ENCODE measurements around the gene CFAP61.

The CFAP61 gene

GRCh38 chr20:20037960-20038359 is 14.4 kb upstream of the CFAP61 start:
- DNase-seq = no peak

DNA sequence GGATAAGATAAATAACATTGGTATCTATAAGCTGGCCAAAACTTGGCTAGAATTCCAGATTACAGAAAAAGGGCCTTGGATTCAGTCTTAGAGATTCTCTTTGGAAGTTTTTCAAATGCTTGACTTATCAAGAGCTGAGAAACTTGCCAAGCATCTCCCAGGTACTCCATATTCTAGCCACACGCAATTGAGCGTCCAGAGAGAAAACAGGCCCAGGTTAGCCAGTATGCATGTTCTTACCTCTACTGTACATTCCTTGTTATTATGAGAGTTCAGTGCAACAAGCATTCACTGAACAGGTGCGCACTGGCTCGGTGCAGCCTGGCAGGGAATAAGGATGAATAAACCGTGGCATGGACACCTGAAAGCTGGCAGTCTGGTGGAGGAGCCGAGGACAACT is 13.7 kb upstream of the CFAP61 start:
- no peak for DNase-seq

- DNase-seq = no peak
Measured at GRCh38 chr20:20039752-20040387, 12.5 kb upstream of the CFAP61 start.

DNA sequence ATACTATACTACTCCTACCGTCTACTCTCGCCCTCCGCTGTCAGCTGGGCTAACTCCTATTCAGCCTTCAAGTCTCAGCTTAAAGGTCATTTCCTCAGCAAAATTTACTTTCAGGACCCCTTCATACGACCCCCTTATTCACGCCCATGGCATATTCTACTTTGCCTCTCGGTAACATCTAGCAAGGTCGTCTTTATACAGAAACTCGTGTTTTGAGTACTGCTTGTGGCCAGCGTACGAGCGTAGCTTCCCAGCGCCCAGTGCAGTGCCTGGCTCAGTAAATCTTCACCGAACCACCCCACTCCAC is 612 bp upstream of the CFAP61 start:
- DNase-seq = no peak

GRCh38 chr20:20060234-20060998 is 8.1 kb downstream of the CFAP61 start:
- no peak for DNase-seq

DNA sequence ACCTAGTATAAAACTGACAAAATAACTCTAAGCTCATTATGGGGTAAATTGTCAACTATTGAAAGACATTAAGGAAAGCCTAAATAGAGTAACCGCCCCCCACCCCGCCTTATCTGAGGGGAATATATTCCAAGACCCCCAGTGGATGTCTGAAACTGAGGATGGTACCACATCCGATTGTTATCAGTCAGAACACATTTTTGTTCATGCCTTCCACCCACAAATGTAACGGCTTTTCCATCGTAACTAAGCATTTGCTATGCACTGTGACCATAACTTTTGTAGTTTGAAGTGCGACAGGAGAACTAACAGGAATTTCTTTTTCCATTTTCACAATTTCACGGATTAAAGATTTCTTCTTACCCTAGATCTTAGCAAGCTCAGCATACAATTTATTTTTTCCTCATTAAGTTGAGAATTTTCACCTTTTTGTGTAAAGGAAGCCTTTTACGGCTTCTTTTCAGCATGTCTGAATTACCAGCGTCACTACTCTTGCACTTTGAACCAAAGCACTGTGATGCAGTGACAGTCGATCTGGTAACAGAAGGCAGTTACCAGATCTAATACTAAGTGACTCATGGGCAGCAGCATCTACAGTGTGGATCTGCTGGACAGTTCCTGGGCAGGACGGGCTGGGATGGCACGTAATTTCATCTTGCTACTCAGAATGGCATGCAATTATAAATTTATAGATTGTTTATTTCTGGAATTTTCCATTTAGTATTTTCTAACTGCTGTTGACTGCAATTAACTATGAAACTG is 11.8 kb downstream of the CFAP61 start:
- DNase-seq = no peak

- DNase-seq = no peak
Measured at GRCh38 chr20:20065361-20065760, 13.0 kb downstream of the CFAP61 start.

DNA sequence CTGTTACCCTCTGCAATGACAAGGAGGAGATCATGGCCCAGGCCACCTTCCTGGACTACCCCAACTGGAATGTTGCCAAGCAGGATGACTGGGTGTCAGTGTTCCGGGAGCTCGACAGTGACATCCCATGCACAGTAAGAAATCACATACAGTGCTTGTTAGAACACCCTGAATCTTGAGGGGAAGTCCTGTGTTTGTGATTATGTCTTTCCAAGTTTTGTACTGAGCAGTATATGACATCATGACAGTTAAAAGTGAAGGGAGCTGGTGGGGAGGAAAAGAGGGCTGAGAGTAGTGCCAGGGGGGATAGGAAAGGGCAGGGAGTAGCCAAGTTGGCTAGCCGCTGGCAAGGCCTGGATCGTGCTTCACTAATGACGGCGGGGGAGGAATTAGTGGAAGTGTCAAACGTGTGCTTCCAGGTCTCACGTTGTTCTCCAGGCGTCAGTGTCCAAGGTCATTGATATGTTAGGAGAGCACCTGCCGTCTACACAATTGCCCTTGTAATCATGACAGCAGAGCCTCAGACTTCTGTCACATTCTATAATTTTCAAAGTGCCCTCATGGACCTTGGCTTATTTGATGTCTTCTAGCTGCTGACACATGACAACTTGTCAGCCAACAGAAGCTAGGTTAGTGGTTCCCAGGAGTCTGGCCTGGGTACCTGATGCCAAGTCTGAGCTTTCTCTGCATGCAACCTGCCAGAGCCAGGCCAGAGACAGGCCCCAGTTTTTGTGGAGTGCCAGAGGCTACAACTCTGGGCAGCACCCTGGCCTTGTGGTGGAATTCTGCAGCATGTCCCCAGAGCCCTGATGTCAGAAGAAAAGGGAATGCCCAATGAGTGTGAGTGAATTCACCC is 18.8 kb downstream of the CFAP61 start:
- DNase-seq = no peak

- DNase-seq = no peak
Measured at GRCh38 chr20:20073801-20074371, 21.6 kb downstream of the CFAP61 start.

DNA sequence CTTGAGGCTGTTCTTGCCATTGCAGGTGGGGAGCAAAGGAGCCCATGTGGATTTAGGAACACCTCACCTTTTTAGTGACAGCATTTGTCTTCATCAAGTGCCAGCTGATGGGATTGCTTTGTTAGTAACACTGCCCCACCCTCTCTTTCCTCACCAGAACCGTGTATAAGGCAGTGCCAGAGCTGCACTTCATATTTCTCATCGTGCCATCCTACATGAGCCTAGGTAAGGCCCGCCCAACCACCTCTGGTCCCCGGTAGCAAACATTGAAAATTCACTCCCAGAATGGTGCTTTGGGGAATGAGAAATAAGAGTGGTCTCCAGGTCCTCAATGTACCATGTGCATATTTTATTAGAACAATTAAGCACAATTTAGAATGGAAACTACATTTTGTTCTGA is 22.7 kb downstream of the CFAP61 start:
- no peak for DNase-seq

DNA sequence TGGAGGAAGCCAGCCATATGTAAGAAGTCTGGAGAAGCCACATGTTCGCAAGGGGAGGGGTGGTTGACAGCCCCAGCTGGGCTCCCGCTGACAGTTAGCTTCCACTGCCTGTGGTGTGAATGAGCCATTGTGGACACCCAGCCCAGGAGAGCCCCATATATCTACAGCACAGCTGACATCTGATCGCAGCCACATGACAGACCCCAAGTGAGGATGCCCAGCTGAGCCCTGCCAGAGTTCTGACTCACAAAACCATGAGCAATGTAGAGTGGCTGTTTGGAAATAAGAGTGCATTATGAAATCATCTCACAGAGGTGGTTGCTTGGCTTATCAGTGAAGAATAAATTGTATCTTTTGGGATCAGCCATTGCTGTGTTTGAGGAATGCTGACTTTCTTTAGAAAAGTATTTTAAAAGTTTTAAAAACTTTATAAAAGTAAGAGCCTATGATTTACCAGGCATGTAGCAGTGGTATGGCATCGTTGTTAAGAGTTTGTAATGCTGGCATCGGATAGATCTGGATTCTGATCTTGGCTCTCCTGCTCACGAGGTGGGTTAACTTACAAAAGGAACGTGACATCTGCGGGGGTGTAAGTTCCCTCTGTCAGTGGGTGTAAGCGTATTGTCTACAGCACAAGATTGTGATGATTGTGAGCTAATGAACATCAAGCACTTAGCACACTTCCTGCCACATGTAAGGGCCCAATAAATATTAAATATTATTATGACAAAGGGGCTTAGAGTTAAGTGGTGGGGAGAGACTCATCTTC is 24.1 kb downstream of the CFAP61 start:
- no peak for DNase-seq

- no peak for DNase-seq
Measured at GRCh38 chr20:20078041-20078440, 25.7 kb downstream of the CFAP61 start.

DNA sequence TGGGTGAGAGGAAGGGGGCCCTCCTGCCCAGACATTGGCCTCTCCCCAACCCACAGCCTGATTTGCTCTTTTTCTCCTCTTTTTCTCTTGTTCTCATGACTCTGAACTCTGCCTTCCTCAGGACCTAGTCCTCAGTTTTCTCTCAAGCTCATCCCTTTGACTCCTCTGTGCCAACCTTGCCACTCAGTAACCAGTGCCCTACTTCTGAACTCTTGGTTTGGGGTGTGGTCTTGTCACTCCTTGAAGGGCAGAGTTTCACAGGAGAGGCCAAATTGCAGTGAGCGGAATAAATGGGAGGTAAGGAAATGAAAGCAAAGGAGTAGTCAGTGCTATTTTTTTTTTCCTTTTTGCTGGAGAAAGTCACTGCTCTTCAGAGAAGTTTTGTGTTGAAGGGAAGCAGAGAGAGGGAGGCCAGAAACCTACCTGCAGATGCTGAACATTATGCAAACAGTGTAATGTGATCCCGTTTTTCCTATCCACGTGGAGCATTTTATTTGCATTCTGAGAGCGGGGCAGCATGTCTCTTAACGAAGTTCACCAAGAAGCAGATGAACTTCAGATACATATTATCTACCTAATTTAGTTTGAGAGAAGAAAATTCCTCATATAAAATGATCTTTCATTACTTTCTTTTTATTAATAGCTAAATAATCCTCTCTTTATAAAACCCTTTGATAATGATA is 26.9 kb downstream of the CFAP61 start:
- DNase-seq = no peak

DNA sequence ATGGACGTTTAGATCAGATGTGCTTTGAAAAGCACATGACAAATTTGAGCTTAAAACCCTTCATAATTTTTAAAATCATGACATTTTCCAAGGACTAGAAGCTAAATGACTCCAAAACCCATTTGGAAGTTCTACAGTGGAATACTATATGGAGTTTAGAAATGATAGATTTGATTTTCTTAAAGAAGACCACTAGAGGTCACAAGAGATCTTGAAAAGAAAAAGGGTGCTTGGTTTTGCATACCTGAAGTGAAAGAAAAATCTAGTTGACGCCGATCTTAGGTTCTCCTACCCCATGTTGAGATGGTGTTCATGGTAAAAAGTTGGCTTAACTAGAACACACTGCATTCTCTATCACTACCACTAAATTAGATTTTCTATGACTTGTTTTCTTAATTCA is 31.5 kb downstream of the CFAP61 start:
- peak; percentile 31 to 63 for DNase-seq

GRCh38 chr20:20084296-20084752 is 32.0 kb downstream of the CFAP61 start:
- DNase-seq = no peak

DNA sequence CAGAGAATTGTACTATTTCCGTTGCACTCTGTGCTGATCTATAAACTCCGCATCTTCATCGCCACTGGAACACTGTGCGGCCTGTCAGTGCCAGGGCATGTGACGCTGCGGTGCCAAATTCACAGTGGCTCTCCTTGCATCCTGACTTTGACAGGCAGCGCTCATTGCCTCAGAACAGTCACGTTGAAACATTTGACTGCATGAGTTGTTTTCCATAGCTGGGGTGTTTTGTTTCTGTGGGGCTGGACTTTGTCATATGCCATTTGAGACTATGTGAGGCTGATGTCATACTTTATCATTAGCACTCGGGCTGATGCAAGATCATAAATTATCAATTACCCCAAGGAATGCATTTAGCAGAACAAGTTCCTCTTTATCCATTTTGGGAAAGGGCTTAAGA is 32.7 kb downstream of the CFAP61 start:
- DNase-seq = no peak

DNA sequence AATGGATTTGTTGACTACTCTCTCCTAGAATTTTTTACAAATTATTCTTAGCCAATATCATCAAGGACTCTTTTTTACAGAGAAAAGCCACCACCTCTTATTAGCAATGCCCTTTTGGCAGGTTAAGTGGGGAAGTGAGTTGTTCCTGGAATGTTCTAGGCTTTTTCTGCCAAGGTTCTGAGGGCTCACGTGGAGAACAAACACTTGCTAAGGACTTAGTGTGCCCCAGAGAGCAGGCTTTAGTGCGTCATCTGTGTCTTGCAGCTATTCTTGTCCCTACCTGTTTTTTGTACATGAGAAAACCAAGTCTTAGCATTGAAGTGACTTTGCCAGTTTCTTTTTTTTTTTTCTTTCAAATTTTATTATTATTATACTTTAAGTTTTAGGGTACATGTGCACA is 33.5 kb downstream of the CFAP61 start:
- DNase-seq = no peak

GRCh38 chr20:20089018-20089417 is 36.7 kb downstream of the CFAP61 start:
- no peak for DNase-seq

GRCh38 chr20:20089939-20090338 is 37.6 kb downstream of the CFAP61 start:
- no peak for DNase-seq

DNA sequence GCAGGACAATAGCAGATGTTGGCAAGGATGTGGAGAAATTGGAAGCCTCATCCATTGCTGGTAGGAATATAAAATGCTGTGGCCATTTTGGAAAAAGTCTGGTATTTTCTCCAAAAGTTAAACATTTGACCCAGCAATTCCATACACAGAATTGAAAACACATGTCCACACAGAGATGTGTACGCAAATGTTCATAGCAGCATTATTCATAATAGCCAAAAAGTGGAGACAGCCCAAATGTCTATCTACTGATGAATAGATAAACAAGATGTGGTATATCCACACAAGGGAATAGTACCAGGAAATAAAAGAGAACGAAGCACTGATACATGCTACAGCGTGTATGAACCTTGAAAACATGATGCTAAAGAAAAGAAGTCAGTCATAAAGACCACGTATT is 40.5 kb downstream of the CFAP61 start:
- no peak for DNase-seq

DNA sequence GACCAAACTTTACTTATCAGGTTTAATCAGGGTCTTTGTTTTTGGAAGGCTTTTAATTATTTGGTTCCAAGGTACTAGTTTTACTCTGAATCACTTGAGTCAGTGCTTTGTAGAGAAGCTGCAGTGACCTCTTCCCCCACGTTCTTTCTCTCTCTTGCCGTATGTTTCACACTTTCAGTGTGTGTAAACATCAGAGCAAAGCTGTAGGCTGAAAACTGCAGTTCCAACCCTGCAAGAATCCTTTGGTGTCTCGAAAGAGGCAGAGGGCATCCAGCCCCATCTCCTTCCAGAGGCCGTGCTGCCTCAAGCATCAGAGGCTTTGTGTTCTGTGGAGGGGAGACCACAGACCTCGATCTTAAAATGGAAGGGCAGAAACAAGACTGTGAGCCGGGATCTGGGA is 42.1 kb downstream of the CFAP61 start:
- DNase-seq = no peak

Data from AML-193 (cell line).